Measurements from ENCODE around the gene ERLEC1. TPM values are rescaled to one million over a fixed set of nuclear protein-coding genes. Genes with fewer than 3 reads are reported as not detected.

Gene ERLEC1
- polyA plus RNA-seq, 1 experiment = 102 TPM

DNA sequence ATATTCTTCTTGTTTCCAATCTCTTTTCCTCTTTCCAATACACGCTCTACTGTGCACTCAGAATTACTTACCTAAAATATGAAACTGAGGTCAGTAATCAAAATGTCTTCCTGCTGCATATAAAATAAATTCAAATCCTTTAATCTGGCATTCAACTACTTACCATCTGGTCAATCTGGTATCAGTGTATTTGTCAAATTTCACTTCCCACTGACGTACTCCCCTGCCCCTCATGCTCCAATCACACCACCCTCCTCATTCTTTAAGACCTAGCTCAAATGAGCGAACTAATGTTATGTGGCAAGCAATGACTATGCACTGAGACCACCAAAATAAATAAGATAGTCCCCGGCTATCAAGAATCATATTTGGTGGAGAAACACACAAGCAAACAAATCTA, 6.8 kb upstream of the ERLEC1 start:
- H3K9me3 ChIP-seq (ENCODE audit: control insufficient read depth, insufficient read depth, low read length) = no peaks in the 10 kb centered on the region

DNA sequence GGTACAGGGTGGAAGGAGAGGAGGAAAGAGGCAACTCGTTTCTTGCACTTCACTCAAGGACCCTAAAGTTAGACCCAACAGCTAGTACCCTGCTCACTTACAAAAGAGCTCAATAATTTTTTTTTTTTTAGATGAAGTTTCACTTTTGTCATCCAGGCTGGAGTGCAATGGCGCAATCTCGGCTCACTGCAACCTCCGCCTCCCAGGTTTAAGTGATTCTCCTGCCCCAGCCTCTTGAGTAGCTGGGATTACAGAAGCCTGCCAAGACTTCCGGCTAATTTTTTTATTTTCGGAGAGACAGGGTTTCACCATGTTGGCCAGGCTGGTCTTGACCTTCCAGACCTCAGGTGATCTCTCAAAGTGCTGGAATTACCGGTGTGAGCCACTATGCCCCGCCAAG, 4.2 kb upstream of the ERLEC1 start:
- TF ChIP-seq CTCF (IDR thresholded peaks at IDR 0.05; ENCODE audit: low read depth, low read length) = no peak
- H3K4me3 ChIP-seq (ENCODE audit: low read depth, low read length) = no peak overlapping the region
- H3K9me3 ChIP-seq (ENCODE audit: control insufficient read depth, insufficient read depth, low read length) = peaks cover 3% of the 10 kb centered on the region; the same call in 1 of the 2 replicates
- ChIA-PET CTCF (interaction anchor here (0.6 kb wide), 1 partner anchor 78 kb away, joined by 3 read pairs; no protein-coding TSS in a partner anchor), POLR2A (no interaction called here)
- H3K27ac ChIP-seq (ENCODE audit: low read depth, low read length) = no peak overlapping the region
- DNase-seq (ENCODE audit: low read depth, low spot score) = no peak
- H3K27me3 ChIP-seq (ENCODE audit: control insufficient read depth, insufficient read depth, low read length) = no peaks in the 10 kb centered on the region

More for the DNA sequence above, 6.8 kb upstream of the ERLEC1 start:
- H3K27ac ChIP-seq (ENCODE audit: low read depth, low read length) = no peak overlapping the region
- ChIA-PET CTCF (no interaction called here), POLR2A (no interaction called here)
- no peak for DNase-seq (ENCODE audit: low read depth, low spot score)
- H3K27me3 ChIP-seq (ENCODE audit: control insufficient read depth, insufficient read depth, low read length) = no peaks in the 10 kb centered on the region
- no peak overlapping the region for H3K4me3 ChIP-seq (ENCODE audit: low read depth, low read length)
- TF ChIP-seq CTCF (IDR thresholded peaks at IDR 0.05; ENCODE audit: low read depth, low read length) = no peak

DNA sequence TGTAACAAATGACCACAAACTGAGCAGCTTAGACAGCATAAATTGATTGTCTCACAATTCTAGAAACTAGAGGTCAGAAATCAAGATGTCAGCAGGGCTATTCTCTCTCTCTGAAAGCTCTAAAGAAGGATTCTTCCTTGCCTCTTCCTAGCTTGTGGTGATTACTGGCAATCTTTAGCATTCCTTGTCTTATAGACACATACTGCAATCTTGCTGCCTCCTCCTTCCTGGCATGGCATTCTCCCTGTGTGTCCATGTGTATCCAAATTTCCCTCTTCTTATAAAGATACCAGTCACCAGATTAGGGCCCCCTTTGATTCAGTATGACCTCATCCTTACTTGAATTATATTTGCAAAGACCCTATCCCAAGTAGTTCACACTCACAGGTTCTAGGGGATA, 2.4 kb upstream of the ERLEC1 start:
- DNase-seq (ENCODE audit: low read depth, low spot score) = no peak

DNA sequence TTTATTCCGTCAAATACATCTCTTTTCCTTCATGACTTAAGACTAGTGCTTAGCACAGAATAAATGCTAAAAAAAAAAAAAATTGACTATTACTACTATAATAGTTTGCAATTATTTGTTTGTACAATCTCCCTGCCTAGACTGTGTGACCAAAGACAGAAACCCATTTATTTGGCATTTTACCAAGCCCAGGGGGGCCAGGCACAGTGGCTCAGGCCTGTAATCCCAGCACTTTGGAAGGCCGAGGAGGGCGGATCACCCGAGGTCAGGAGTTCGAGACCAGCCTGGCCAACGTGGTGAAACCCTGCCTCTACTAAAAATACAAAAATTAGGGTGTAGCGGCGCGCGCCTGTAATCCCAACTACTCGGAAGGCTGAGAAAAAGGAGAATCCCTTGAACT, 1.5 kb upstream of the ERLEC1 start:
- DNase-seq (ENCODE audit: low read depth, low spot score) = no peak
- POLR2A ChIA-PET = no interaction called here
- TF ChIP-seq CTCF (IDR thresholded peaks at IDR 0.05; ENCODE audit: low read depth, low read length) = no peak
- Histone ChIP-seq H3K27ac (ENCODE audit: low read depth, low read length) (no peak overlapping the region), H3K9me3 (ENCODE audit: control insufficient read depth, insufficient read depth, low read length) (peaks cover 3% of the 10 kb centered on the region; the same call in 1 of the 2 replicates), H3K4me3 (ENCODE audit: low read depth, low read length) (peak overlapping the region; percentile 63), H3K27me3 (ENCODE audit: control insufficient read depth, insufficient read depth, low read length) (no peaks in the 10 kb centered on the region)
- CTCF ChIA-PET = no interaction called here

More for the DNA sequence above, 2.4 kb upstream of the ERLEC1 start:
- Histone ChIP-seq H3K27me3 (ENCODE audit: control insufficient read depth, insufficient read depth, low read length) (no peaks in the 10 kb centered on the region), H3K27ac (ENCODE audit: low read depth, low read length) (no peak overlapping the region), H3K4me3 (ENCODE audit: low read depth, low read length) (peak overlapping the region; percentile 0; the same call in 1 of the 2 replicates), H3K9me3 (ENCODE audit: control insufficient read depth, insufficient read depth, low read length) (peaks cover 3% of the 10 kb centered on the region; the same call in 1 of the 2 replicates)
- CTCF ChIA-PET = no interaction called here
- no peak for TF ChIP-seq CTCF (IDR thresholded peaks at IDR 0.05; ENCODE audit: low read depth, low read length)
- POLR2A ChIA-PET = interaction anchor here (0.6 kb wide), 1 partner anchor 1923 kb away, joined by 3 read pairs; no protein-coding TSS in a partner anchor

GRCh38 chr2:53786352-53786704, 516 bp upstream of the ERLEC1 start:
- H3K27me3 ChIP-seq (ENCODE audit: control insufficient read depth, insufficient read depth, low read length) = no peaks in the 10 kb centered on the region
- ChIA-PET POLR2A (interaction anchor here (0.9 kb wide), 1 partner anchor 19 kb away, joined by 3 read pairs; the partner anchor contains the start of gene CHAC2), CTCF (no interaction called here)

More at GRCh38 chr2:53786352-53786704, 516 bp upstream of the ERLEC1 start:
- Histone ChIP-seq H3K9me3 (ENCODE audit: control insufficient read depth, insufficient read depth, low read length) (peaks cover 3% of the 10 kb centered on the region; the same call in 1 of the 2 replicates), H3K4me3 (ENCODE audit: low read depth, low read length) (peak overlapping the region; percentile 63), H3K27ac (ENCODE audit: low read depth, low read length) (peak overlapping the region; percentile 88)
- no peak for DNase-seq (ENCODE audit: low read depth, low spot score)
- no peak for TF ChIP-seq CTCF (IDR thresholded peaks at IDR 0.05; ENCODE audit: low read depth, low read length)

Measured in AG04450 (cell line).